ENCODE measurements around the gene PSD.

DNA sequence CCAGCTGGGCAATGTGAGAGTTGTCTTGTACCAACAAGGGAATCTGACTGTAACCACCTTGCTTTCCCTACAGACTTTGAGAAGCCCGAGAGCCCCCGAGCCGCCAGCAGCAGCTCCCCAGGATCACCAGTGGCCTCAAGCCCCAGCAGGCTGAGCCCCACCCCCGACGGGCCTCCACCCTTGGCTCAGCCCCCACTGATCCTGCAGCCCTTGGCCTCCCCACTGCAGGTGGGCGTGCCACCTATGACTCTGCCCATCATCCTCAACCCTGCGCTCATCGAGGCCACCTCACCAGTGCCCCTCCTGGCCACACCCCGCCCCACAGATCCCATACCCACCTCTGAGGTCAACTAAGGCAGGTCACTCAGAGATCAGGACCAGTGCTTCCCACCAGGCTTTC lies 36.6 kb downstream of the PSD start:
- TF ChIP-seq, protein P1, sequence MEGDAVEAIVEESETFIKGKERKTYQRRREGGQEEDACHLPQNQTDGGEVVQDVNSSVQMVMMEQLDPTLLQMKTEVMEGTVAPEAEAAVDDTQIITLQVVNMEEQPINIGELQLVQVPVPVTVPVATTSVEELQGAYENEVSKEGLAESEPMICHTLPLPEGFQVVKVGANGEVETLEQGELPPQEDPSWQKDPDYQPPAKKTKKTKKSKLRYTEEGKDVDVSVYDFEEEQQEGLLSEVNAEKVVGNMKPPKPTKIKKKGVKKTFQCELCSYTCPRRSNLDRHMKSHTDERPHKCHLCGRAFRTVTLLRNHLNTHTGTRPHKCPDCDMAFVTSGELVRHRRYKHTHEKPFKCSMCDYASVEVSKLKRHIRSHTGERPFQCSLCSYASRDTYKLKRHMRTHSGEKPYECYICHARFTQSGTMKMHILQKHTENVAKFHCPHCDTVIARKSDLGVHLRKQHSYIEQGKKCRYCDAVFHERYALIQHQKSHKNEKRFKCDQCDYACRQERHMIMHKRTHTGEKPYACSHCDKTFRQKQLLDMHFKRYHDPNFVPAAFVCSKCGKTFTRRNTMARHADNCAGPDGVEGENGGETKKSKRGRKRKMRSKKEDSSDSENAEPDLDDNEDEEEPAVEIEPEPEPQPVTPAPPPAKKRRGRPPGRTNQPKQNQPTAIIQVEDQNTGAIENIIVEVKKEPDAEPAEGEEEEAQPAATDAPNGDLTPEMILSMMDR (IDR thresholded peaks at IDR 0.05): no peak
- no peak for TF ChIP-seq POLR2A (IDR thresholded peaks at IDR 0.05)
